Gastrocnemius medialis (tissue), 4 donors: Measurements from ENCODE around the gene TMC2.

Experiments
- CTCF ChIP-seq, 5 experiments: fragments of 450-650 bp in 3 of 5; fragments of 200-600 bp in 2 of 5; sonication (generic) in 2 of 5; IDR thresholded peaks in 4 of 5; conservative IDR thresholded peaks in 1 of 5; 1 replicate in 4 of 5; 2 replicates in 1 of 5; pipeline ENCODE4 v1.5.1; 2016 to 2019; ENCODE audit warnings: antibody characterized with exemption in 5 of 5, mild to moderate bottlenecking in 3 of 5, moderate library complexity in 3 of 5
- POLR2A ChIP-seq, 2 donors: fragments of 450-650 bp; IDR thresholded peaks; one replicate each; pipeline ENCODE4 v1.6.1; 2017; ENCODE audit warnings: antibody characterized with exemption in 2 of 2, mild to moderate bottlenecking in 2 of 2, moderate library complexity in 2 of 2

GRCh38 chr20:2691127-2691526 is 154.8 kb downstream of the TMC2 start:
- TF ChIP-seq CTCF (IDR thresholded peaks at IDR 0.05 in 4 of 5, conservative IDR thresholded peaks at IDR 0.05 in 1 of 5) (no peak), POLR2A (IDR thresholded peaks at IDR 0.05) (no peak)
